HEK293T (cell line): ENCODE data around the gene KCNQ2.

Experiments
- FOXA1 ChIP-seq: fragments of 450-650 bp; IDR thresholded peaks from 2 replicates; pipeline ENCODE4 v1.6.1; 2016; ENCODE audit warnings: mild to moderate bottlenecking
- FOXK2 ChIP-seq: fragments of 450-650 bp; IDR thresholded peaks from 2 replicates; pipeline ENCODE4 v1.6.1; 2016; ENCODE audit warnings: mild to moderate bottlenecking
- L3MBTL2 ChIP-seq: fragments of 450-650 bp; conservative IDR thresholded peaks from 2 replicates; pipeline ENCODE4 v1.6.1; 2016; ENCODE audit warnings: mild to moderate bottlenecking
- SUZ12 ChIP-seq: fragments of 450-650 bp; IDR thresholded peaks from 2 replicates; pipeline ENCODE4 v1.6.1; 2016; ENCODE audit warnings: mild to moderate bottlenecking
- TARDBP ChIP-seq: fragments of 450-650 bp; IDR thresholded peaks from 2 replicates; pipeline ENCODE4 v1.6.1; 2016

DNA sequence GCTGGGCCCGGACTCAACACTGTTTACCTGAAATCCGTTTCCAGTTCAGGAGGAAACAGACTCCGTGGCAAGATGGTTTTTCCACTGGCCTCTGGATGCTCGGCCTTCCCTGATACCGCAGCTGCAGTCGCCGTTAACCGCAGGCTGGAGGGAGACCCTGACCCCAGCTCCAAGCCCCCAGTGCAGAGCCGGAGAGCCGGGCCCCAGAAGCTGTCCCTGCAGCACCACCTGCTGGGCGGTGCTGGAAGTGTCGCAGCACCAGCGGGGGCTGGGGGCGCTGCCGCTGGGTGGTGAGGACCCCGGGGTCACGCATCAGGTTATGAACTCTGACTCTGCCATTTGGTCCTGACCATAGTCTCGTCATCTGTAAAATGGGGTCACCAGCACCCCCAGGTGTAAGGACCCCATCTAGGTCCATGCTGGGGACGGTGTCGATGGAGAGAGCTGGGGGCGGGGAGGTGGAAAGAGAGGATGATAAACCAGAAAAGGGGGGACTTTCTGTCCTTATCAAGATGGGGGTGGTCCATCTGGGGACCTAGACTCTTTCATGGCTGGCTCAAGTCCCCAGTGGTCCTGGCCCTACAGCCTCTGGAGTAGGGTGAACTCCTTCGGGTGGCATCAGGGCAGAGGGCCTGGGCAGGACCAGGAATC lies 90.5 kb downstream of the KCNQ2 start:
- TF ChIP-seq FOXA1 (no peak), L3MBTL2 (no peak), FOXK2 (no peak), TARDBP (no peak), SUZ12 (no peak)
